ENCODE measurements around the gene AFAP1L1. TPM values are rescaled to one million over a fixed set of nuclear protein-coding genes. Genes with fewer than 3 reads are reported as not detected.

Gene AFAP1L1
- total and polyA plus RNA-seq, 2 donors (not counting 3 experiments of a cell fraction or from before 2014, with no cell fraction given): 7.9 to 73.2 TPM

DNA sequence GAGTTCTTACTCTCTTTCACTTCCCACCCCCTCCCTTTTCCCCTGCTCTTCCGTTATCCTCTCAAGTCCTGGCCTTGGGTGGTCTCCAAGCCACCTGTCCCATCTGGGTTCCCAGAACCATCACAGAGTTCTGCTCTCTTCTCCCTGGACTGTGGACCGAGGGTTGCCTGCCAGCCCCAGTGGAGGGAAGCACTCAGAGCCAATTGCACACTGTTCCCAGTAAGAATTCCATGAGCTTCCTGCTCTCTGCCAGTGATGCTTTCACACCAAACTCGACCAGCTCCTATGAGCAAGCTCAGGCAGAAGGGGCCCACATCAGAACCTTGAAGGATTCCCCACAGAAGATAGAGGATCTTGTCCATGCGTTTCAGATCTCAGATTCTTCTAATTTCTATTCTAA lies 20.1 kb upstream of the AFAP1L1 start:
- no peak overlapping the region for H2AFZ ChIP-seq (ENCODE audit: low read depth, low read length)
- no peak for FAIRE-seq
- H3K27ac ChIP-seq (ENCODE audit: insufficient read depth, low read depth, low read length): no peak overlapping the region
- H3K4me1 ChIP-seq (ENCODE audit: control insufficient read depth, extremely low read depth, insufficient read depth, low read length): no peaks in the 10 kb centered on the region
- BruUV-seq (replicated peaks): no TSS peak
- dilution Hi-C loops (cut with MboI; ENCODE audit: extremely low pct_ligation_motif_present, low sequenced_read_pairs): no loop called here
- peaks cover 0 to 2% of the 10 kb centered on the region in 2 experiments for H3K36me3 ChIP-seq (ENCODE audit: control insufficient read depth in 2 of 2, extremely low read depth in 1 of 2, insufficient read depth in 2 of 2, low read length in 2 of 2)
- H3K9me1 ChIP-seq (replicated peaks; ENCODE audit: control insufficient read depth, extremely low read depth, insufficient read depth, low read length): no peaks in the 10 kb centered on the region
- H3K9ac ChIP-seq (replicated peaks; ENCODE audit: extremely low read depth, insufficient read depth, low read length): no peak overlapping the region
- H3K4me2 ChIP-seq (ENCODE audit: insufficient read depth, low read length): no peak overlapping the region
- H3K4me3 ChIP-seq (replicated peaks in 1 of 3; ENCODE audit: insufficient read depth in 1 of 3, low read depth in 1 of 3, low read length in 3 of 3): no peak overlapping the region
- TF ChIP-seq, protein P1, sequence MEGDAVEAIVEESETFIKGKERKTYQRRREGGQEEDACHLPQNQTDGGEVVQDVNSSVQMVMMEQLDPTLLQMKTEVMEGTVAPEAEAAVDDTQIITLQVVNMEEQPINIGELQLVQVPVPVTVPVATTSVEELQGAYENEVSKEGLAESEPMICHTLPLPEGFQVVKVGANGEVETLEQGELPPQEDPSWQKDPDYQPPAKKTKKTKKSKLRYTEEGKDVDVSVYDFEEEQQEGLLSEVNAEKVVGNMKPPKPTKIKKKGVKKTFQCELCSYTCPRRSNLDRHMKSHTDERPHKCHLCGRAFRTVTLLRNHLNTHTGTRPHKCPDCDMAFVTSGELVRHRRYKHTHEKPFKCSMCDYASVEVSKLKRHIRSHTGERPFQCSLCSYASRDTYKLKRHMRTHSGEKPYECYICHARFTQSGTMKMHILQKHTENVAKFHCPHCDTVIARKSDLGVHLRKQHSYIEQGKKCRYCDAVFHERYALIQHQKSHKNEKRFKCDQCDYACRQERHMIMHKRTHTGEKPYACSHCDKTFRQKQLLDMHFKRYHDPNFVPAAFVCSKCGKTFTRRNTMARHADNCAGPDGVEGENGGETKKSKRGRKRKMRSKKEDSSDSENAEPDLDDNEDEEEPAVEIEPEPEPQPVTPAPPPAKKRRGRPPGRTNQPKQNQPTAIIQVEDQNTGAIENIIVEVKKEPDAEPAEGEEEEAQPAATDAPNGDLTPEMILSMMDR (IDR thresholded peaks at IDR 0.05; ENCODE audit: extremely low read depth in 1 of 2, insufficient read depth in 1 of 2, low read depth in 1 of 2, low read length in 2 of 2): no peak
- no peak for TF ChIP-seq MYC (IDR thresholded peaks at IDR 0.05; ENCODE audit: low read depth, low read length)
- TF ChIP-seq MAX (IDR thresholded peaks at IDR 0.05; ENCODE audit: insufficient read depth, insufficient read length): no peak
- no peak for TF ChIP-seq POLR2A (IDR thresholded peaks at IDR 0.05; ENCODE audit: low read depth, low read length)
- no peak for TF ChIP-seq GATA2 (IDR thresholded peaks at IDR 0.05; ENCODE audit: insufficient read depth, insufficient read length, low read depth, low read length)
- no peak for TF ChIP-seq POLR2AphosphoS5 (IDR thresholded peaks at IDR 0.05; ENCODE audit: insufficient read depth, low read depth, low read length)
- no peak for TF ChIP-seq FOS (IDR thresholded peaks at IDR 0.05; ENCODE audit: borderline replicate concordance, insufficient read depth, low read length)
- no peak for TF ChIP-seq JUN (IDR thresholded peaks at IDR 0.05; ENCODE audit: borderline replicate concordance, insufficient read depth, insufficient read length, low read depth)
- TF ChIP-seq EZH2 (IDR thresholded peaks at IDR 0.05; ENCODE audit: borderline replicate concordance, low read depth, low read length, severe bottlenecking): no peak
- H4K20me1 ChIP-seq (replicated peaks; ENCODE audit: control insufficient read depth, extremely low read depth, insufficient read depth, low read length): no peaks in the 10 kb centered on the region
- intact Hi-C loops (cut with micrococcal nuclease): no loop called here
- ChIA-PET CTCF (interaction anchor here (1.0 to 4.6 kb wide), 3 partner anchors 12 to 15 kb away, joined by 3 to 22 read pairs (median 3); no protein-coding TSS in a partner anchor), POLR2A (no interaction called here)
- H3K27me3 ChIP-seq (ENCODE audit: control insufficient read depth in 2 of 2, insufficient read depth in 2 of 2, low read length in 2 of 2): no peaks in the 10 kb centered on the region
- DNase-seq (ENCODE audit: low read depth, low spot score): no peak
- no peaks in the 10 kb centered on the region for H3K79me2 ChIP-seq (ENCODE audit: control insufficient read depth, insufficient read depth, low read length)
- no peaks in the 10 kb centered on the region for H3K9me3 ChIP-seq (replicated peaks; ENCODE audit: control insufficient read depth, insufficient read depth, low read length)
